Activated CD4-positive, alpha-beta T cell treated with anti-CD3 and anti-CD28 coated beads for 48 hours (primary cell): ENCODE results near the gene SDK1.
"Not testable (repeated sequence)": the region's sequence is repeated elsewhere in the genome, so short reads cannot be mapped to it uniquely, and the experiment has no call there.

ENCODE experiments used
- DNase-seq: peaks from one replicate; pipeline ENCODE4 v3.0.0-alpha.2; 2020

Gene SDK1

DNA sequence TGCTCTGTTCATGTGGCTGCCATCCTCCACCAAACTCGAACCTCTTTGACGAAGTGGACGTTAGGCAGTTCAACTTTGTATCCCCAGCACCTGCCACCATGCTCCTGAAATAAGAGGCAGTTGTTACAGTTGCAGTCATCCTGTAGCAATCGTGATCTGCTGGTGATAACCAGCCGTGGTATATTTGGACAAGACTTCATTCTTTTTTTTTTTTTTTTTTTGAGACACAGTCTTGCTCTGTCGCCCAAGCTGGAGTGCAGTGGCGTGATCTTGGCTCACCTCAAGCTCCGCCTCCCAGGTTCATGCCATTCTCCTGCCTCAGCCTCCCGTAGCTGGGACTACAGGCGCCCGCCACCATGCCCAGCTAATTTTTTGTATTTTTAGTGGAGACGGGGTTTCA lies 640.7 kb downstream of the SDK1 start:
- DNase-seq = not testable (repeated sequence)

DNA sequence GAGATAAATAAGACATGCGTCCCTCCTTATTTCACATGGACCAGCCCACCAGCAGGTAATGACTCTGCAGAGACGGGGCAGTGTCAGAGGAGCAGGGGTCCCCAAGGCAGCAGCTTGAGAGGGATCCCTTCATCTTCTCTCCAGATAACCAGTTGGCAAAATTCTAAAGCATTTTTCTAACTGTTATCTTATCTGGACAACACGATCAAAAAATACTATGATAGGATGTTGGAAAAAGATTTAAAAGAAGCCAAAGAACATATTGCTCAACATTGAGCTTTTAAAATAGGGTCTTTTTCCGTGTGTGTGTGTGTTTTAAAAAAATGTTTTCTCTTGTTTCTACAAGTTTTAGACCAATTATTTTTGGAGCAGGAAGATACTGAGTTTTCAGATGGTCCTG lies 641.2 kb downstream of the SDK1 start:
- no peak for DNase-seq

DNA sequence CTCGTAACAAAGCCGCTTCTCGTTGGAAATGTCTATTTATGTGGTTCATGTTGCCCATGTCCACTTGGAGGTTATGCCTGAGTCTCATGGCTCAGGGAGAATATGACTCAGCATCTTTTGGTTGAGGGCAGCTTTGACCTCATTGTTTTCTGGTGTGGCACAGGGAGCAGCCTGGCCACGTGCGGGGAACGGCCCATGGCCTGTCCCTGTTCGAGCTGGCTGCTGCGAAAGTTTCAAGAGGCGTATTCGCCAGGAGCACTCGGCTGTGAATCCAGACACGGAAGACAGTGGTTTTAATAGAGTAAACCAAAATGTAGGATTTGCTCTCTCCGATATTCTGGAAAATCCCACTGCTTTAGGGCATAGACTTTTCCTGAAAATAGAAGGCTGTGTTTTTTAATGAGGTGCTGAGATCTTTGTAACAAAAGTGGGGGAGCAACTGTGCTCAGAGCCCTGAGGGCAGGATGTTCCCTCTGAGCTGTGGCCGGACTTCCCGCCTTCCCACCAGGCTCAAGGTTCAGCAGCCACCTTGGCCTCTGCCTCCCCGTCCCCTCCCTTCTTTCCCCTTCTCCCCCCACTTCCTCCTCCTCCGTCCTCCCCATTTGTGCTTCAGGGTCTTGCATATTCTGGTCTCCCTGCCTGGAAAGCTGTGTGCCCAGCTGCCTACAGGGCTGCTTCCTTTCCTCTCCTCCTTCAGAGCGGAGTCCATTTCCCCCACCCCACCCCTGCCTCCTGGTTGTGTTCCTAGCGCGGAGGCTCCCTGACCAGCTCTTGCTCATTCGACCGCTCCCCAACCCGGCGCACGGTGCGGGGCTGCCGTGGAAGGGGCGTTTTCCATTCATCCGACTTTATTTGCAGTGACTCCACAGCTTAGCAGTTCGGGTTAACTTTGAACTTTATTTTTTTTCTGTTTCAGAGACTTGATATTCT lies 642.0 kb downstream of the SDK1 start:
- DNase-seq = no peak

DNA sequence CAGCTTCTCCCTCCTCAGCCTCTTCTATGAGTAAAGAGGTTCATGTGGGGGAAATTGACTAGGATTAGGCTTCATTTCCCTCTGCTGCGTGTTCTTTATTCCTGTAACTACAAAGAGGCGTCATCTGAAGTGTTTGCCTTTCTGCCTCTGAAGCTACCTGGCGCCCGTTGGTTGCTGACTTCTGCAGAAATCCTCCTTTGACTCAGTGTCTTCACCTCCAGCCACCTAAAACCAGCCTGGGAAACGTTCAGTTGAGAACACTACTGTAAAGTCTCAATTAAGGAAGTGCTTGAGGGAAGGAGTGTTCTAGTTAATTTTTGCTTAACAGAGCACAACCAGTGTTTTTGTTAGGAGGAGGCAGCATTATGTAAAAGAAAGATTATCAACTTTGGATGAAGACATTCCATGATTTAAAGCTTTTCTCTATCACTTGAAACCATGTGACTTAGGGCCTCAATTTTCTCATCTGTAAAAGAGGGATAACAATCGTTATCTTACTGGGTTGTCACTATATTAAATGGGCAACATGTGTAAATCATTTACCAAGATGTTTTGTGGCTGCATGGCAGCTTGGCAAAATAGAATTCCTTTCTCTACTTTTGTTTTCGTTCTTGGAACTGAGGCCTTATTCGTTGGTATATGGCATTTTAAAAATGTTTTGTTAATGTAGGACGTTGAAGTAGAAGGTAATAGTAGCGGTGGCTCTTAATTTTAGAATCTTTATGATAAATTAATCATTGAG lies 642.9 kb downstream of the SDK1 start:
- no peak for DNase-seq

DNA sequence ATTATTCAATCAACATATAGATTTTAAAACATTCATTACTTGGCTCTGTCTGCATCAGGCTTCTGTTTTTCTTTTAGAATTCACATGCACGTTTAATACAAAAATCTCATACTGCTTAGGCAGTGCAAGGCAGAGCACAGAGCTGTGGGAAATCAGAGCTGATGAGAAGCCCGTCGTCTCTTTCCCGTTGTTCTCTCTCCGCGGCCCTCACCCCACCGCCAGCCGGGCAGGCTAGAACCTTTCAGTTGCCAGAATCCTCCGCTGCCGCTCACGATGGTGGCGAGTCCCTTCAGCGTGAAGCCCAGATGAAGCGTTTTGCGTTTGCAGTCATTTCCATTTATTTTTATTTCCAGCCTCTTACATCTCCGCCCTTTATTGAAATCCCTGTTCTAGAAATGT lies 648.2 kb downstream of the SDK1 start:
- no peak for DNase-seq

DNA sequence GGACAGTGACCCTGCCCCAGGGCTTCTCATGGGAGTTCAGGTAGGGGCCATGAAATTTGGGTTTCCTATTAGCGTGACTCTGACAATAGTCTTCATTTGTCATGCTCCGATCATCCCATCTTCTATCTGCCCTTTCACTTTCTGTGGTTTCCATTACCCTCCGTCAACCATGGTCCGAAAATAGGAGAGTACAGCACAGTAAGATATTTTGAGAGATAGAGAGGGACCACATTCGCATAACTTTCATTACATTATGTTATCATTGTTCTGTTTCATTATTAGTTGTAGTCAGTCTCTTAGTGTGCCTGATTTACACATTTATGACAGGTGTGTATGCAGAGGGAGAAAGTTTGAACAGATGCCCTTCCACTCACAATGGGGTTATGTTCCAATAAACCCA lies 649.2 kb downstream of the SDK1 start:
- DNase-seq = no peak

DNA sequence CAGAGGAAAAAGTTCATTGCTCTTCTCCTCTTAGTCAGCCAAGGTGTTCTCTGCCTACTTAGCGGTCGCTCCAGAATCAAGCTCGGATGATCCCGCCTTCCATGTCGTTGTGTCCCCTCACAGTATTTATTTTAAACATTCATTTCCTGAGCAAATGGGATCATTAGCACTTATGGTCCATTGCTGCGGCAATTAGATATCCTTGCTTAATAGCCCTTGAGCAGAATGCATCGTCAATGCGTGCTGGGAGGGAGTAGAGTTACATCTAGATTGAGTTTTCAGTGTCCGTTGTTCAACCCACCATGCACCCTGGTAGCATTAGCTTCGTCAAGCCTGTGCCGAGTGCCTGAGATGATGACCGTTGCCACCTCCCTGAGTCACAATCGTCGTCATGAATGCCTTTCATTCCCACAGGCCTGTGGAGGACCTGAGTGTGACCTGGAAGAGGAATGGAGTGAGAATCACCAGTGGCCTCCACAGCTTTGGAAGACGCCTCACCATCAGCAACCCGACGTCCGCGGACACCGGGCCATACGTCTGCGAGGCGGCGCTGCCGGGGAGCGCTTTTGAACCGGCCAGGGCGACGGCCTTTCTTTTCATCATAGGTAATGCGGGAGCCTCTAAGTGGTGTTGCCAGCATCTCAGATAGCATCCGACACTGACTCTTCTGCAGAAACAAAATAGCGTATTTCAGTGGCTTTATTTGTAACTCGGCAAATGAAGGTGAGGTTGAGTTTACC lies 650.4 kb downstream of the SDK1 start:
- DNase-seq = no peak

DNA sequence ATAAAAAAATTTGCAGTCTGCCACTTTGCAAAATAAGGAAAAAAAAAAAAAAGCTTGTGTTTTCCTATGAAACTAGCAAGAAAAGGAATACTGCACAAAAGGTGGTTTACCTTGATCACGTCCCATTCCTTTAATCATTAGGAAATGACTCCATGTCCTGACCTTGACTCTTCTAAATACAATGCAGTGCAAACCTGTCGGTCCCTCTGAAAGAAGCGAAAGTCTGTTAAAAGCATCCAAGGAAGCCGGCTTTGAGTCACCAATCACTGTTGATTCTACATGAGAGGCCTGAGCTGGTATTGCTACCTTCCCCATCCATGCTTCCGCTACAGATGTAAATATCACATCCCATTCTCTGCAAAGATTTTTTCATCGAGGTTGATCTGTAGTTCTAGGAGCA lies 652.1 kb downstream of the SDK1 start:
- no peak for DNase-seq

DNA sequence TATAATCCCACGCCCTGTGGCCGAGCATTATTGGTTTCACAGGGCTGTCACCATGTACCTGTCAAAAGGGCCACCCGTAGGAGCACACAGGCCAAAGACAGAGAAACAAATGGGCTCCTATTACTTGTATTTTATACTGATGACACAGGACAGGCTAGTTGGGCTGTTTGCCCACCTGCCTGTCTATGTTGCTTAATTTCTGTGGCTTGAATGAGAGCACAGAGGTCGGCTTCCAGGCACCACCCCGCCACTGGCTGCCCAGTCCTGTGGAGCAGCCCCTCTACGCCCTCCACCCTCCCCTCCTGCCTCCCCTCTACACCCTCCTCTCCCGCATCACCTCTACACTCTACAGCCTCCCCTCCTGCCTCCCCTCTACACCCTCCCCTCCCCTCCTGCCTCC lies 652.9 kb downstream of the SDK1 start:
- DNase-seq = no peak

DNA sequence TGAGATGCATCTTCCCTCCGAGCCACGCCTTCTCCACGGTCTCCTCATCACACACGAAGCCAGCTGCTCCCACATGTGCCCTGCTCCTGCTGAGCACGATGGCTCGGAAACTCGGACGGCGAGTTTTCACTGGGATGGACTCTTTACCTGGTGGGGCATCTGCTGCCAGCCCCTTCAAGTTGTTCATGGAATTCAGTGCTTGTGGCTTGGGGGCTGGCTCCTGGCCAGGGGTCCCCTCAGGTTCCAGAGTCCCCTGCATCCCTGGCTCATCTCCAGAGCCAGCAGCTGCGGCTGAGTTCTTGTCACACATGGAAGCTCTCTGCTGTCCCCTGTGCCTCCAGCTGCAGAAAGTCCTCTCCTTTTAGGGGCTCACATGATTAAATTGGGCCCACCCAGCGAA lies 654.0 kb downstream of the SDK1 start:
- DNase-seq = no peak

DNA sequence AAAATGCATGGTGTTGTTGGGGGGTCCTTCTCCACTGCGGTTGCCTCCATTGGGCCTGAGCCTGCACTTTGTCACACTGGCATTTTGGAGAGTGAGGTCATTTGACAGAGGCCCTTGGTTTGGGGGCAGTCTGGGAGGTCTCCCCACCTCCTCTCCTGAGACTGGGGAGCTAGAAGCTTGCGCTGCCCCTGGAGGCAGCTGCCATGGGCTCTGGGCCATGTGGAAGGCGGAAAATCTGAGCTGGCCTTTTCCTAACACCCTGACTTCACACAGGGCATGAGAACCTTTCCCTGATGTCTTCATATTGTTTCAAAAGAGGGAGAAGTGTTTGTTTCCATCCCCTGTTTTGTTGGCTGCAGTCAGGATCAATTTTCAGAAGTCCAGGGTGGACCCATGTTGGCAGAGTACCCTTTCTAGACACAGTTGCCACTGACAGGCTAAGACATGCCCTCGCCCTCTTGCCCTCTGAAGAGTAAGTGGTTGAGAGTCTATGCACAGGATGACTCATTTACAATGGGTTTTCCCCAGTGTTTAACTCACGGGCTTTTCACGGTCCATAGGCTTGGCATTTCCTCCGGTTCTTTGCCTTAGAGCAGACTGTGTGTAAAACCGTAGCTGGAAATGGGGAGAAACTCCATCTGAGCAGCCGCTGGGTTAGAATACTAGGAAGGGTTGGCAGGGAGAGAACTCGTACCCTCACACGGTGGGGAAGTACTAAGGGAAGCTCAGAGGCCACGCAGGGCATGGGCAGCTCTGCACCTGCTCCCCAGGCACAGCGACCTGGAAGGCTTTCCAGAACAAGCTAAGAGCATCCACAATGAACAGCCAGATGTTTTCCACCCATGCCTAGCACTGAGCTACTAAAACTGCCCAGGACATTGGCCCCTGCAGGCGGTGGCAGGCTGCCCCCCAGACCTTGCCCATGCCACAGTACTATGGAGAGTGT lies 655.0 kb downstream of the SDK1 start:
- DNase-seq = peak; percentile 13

DNA sequence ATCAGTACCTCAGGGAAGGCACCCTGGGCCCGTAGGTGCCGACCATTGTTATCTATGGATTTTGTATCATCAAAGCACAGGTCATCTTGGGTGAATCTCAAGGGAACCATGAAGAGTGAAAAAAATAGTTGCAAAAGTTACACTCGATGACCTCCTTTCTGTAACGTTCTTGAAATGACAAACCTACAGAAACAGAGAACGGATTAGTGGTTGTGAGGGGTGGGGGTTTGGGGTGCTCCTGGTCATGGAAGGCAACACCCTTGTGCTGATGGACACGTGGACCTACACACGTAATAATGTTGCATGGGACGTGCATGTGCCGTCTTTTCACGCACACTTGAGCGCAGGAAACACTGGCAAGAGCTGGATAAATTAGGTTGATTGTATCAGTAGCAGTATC lies 655.9 kb downstream of the SDK1 start:
- no peak for DNase-seq

DNA sequence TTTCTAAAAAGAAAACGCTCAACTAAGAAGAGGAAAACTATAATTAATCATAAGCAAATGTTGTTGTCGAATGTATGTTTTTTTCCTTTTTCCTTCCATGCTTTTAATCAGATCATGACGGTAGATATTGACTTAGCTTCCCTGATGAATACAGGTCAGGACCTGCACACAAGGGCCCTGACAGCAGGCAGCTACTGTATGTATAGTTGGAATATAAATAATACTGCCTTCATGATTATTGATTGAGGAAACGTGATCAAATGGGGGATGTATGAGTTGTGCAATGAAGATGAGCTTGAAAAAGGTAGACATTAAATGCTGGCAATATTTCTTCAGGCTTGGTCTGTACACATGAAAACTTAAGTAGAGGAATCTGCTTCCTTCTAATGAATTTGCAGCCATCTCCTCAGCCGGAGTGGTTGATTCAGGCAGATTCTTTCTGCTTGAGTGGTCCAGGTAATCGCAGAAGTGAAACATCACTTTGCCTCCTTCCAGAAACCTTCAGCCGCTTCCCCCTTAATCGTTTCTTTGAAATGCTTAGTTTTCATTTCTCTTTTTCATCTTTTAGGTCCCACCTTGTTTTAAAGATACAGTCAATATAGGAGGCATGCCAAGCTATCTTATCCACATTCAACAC lies 656.5 kb downstream of the SDK1 start:
- DNase-seq = no peak

DNA sequence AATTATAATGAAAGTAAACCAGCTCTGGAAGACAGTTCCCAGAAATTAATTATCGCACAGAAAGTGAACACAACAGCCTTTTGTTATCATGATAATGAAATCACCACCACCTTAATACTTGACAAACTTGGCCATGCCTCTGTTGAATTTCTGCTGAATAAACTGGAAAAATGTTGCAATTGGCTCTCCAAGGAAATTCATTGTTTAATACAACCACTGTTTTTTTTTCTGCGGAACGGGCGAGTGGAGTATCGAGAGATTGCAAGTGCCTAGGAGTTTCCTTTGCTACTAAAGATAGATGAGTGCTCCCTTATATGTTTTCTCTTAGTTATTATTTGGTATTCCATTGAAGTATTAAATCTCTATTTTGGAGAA lies 657.0 kb downstream of the SDK1 start:
- DNase-seq = no peak

DNA sequence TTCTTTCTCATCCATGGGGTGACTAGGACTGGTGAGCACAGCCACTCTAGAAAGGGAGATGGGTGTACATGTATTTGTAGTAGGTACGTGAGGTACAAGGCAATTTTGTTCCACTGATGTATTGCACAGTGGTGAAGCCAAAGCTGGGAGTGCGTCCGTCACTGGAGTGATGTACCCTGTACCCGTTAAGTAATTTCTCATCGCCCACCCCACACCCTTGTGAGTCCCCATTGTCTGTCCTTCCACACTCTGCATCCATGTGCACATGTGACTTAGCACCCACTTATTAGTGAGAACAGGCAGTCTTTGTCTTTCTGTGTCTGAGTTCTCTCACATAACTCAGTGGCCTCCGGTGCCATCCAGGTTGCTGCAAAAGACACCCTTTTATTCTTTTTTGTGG lies 658.3 kb downstream of the SDK1 start:
- DNase-seq = no peak

DNA sequence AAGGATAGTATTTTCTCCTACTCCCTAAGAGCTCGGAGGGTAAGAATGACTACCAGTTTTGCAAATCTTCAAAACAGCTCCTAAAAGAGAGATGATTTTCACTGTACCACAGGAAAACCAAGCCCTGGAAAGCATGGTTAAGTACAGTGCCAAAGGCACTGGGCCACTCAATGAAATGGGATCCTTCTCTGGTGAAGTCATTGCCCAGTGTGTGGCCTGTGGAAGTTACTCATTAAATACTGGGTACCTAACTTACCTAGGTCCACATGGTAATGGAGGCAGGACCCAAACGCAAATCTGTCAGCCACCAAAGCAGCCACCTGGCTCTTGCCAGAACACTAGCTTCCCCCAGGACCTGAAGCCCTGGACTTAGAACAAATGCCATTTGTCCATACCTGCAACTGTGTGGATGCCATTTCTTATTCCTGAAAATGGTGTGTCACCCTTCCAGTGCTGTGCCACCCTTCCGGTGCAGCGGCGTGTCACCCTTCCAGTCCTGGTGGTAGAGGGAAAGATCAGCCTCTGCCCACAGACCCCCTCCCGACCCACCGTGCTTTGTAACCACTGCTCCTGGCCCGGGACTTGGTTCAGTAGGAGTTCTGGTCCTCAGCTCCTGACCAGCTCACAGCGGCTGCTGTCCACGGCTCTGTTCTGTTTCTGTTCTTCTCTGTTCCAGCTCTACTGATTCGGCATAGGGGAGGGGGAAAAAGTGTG lies 659.2 kb downstream of the SDK1 start:
- DNase-seq = no peak

DNA sequence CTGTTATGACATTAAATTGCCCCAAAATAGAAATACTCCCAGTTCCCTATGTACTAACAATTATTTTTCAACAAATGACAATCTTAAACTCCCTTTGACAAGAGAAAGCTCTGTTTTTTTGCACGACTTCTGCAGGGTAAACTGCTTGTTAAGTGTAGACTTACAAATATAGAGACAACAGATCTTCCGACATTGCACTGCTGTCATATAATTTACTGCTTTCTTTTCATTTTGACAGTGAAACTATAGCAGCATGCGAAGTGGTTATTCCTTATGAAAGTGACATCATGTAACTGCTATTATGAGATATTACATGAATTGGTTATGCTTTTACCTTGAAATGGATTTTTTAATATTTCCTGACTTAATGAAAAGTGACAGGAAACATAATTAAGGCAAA lies 659.9 kb downstream of the SDK1 start:
- no peak for DNase-seq

DNA sequence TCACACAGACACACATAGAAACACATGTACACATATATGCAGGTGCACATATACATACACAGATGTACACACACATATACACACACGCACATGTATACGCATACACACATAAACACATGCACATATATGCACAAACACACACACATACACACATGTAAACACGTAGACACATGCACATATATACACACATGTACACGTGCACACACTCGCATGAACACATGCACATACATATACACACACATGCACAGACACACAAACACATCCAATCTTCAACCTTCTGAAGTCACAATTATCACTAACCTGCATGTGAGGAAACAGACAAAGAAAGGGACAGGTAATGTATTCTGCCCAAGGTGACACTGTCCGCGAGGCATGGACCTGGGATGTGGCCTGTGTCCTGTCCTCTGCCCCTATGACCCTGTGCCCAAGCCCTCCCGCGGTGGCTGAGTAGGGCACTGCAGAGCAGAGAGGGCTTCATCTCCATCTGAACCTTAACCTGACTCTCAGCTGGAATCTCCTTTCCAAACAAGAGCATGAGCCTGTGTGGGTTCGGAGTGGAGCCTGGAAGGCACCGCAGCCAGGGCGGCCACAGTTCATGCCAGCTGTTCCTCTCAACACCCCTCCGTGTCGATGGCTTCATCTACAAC lies 660.9 kb downstream of the SDK1 start:
- DNase-seq = no peak

DNA sequence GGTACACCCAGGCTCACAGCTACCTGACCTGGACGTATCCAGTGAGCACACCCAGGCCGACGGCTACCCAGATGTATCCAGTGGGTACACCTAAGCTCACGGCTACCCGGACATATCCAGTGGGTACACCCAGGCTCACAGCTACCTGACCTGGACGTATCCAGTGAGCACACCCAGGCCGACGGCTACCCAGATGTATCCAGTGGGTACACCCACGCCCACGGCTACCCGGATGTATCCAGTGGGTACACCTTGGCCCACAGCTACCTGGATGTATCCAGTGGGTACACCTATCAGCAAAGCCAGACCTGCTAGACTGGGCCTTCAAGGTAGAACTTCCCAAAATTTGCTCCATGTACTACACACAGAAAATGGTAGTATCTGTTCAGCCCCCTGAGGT lies 662.7 kb downstream of the SDK1 start:
- DNase-seq = not testable (repeated sequence)

DNA sequence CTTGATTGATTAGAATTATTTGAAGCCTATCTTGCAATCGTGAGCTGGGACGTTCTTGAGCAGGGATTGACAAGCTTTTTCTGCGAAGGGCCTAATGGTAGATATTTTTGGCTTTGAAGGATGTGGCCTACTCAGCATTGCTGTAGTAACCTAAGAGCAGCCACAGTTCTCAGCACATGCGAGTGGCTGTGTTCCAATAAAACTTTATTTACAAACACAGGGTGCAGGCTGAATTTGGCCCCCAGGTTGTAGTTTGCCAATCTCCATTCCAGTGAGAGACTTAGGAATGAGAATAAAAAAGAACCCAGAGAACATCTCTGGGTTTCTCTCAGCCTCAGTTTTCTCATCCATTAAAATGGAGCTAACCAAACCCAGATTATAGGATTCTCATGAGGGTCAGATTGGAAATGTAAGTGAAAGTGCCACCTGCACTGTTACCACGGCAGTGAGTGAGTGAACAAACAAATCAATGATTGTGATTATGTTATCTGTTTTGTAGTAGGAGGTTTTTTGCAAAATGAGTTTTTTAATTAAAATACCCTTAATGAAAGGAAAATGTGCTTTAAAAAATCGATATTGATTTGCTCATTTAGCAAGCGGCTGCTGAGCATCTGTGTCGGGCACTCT lies 664.0 kb downstream of the SDK1 start:
- DNase-seq = no peak
